GM23338 (cell line): ENCODE measurements around the gene IRAK2. TPM values are rescaled to one million over a fixed set of nuclear protein-coding genes. Genes with fewer than 3 reads are reported as not detected.
A peak's percentile ranks its signal among the peaks of the same experiment; 100 is the strongest.

Source experiments
- ATAC-seq: fragments of 200-7000 bp; cut with Tn5 transposase; 3 replicates; pipeline ENCODE4 v1.9.1; 2020
- DNase-seq: peaks from one replicate; pipeline ENCODE4 v3.0.0-alpha.2; 2015; ENCODE audit warnings: low spot score
- H2AFZ ChIP-seq: fragments of 200-600 bp; sonication (generic); 2 replicates; pipeline ENCODE4 v1.8.0; 2016; ENCODE audit warnings: antibody characterized with exemption, mild to moderate bottlenecking, moderate library complexity
- H3F3A ChIP-seq: fragments of 200-600 bp; sonication (generic); replicated peaks from 2 replicates; pipeline ENCODE4 v1.8.0; 2017; ENCODE audit warnings: antibody characterized with exemption, mixed run types, low read depth
- H3K27ac ChIP-seq: fragments of 200-600 bp; sonication (generic); 2 replicates; pipeline ENCODE4 v1.6.1; 2016; ENCODE audit warnings: low read depth
- H3K27me3 ChIP-seq: fragments of 200-600 bp; sonication (generic); 2 replicates; pipeline ENCODE4 v1.8.0; 2016; ENCODE audit warnings: mild to moderate bottlenecking, mixed run types, moderate library complexity; ENCODE audit not compliant: insufficient read depth
- H3K36me3 ChIP-seq: fragments of 200-600 bp; sonication (generic); 2 replicates; pipeline ENCODE4 v1.8.0; 2016; ENCODE audit warnings: mild to moderate bottlenecking; ENCODE audit not compliant: insufficient read depth
- H3K4me1 ChIP-seq: fragments of 200-600 bp; sonication (generic); 2 replicates; pipeline ENCODE4 v1.8.0; 2016; ENCODE audit warnings: mild to moderate bottlenecking, moderate library complexity; ENCODE audit not compliant: insufficient read depth
- H3K4me2 ChIP-seq: fragments of 200-600 bp; sonication (generic); 2 replicates; pipeline ENCODE4 v1.7.1; 2017; ENCODE audit warnings: mixed run types
- H3K4me3 ChIP-seq: fragments of 200-600 bp; sonication (generic); 2 replicates; pipeline ENCODE4 v1.6.1; 2016; ENCODE audit warnings: mixed run types
- H3K79me2 ChIP-seq: fragments of 200-600 bp; sonication (generic); replicated peaks from 2 replicates; pipeline ENCODE4 v1.8.0; 2017; ENCODE audit warnings: mild to moderate bottlenecking; ENCODE audit not compliant: insufficient read depth
- H3K9me2 ChIP-seq: fragments of 200-600 bp; sonication (generic); 2 replicates; pipeline ENCODE4 v1.8.0; 2017; ENCODE audit not compliant: insufficient read depth
- H4K20me1 ChIP-seq: fragments of 200-600 bp; sonication (generic); replicated peaks from 2 replicates; pipeline ENCODE4 v1.8.0; 2017; ENCODE audit warnings: mild to moderate bottlenecking; ENCODE audit not compliant: insufficient read depth
- H3K27ac Mint-ChIP-seq: 2 replicates; pipeline ENCODE4 v1.8.0; 2020; ENCODE audit warnings: inconsistent platforms, mild to moderate bottlenecking, moderate library complexity, mixed read lengths
- H3K27me3 Mint-ChIP-seq: 3 replicates; pipeline ENCODE4 v1.8.0; 2022; ENCODE audit warnings: low read depth, mild to moderate bottlenecking, moderate library complexity, mixed read lengths, inconsistent platforms; ENCODE audit not compliant: insufficient read depth, poor library complexity
- H3K36me3 Mint-ChIP-seq: 3 replicates; pipeline ENCODE4 v1.8.0; 2021; ENCODE audit warnings: low read depth, mild to moderate bottlenecking, inconsistent platforms, moderate library complexity, mixed read lengths
- H3K4me1 Mint-ChIP-seq: 3 replicates; pipeline ENCODE4 v1.8.0; 2020; ENCODE audit warnings: mild to moderate bottlenecking, inconsistent platforms, mixed read lengths
- H3K4me3 Mint-ChIP-seq: 3 replicates; pipeline ENCODE4 v1.8.0; 2021; ENCODE audit warnings: moderate library complexity, mild to moderate bottlenecking, inconsistent platforms, mixed read lengths
- H3K9me3 Mint-ChIP-seq: 3 replicates; pipeline ENCODE4 v1.8.0; 2020; ENCODE audit warnings: moderate library complexity, mild to moderate bottlenecking, inconsistent platforms, mixed read lengths
- CREB1 ChIP-seq: fragments of 250-450 bp; sonication (Bioruptor Pico); IDR thresholded peaks from 2 replicates; pipeline ENCODE4 v1.5.0; 2020; ENCODE audit warnings: low read depth, mild to moderate bottlenecking, moderate library complexity
- CTCF ChIP-seq, 2 experiments: fragments of 200-600 bp in 1 of 2; sonication (generic) in 1 of 2; conservative IDR thresholded peaks; 2 replicates each; pipeline versions ENCODE4 v1.5.1 to v1.6.1; 2016 to 2017; ENCODE audit warnings: antibody characterized with exemption in 2 of 2, low read depth in 2 of 2, mild to moderate bottlenecking in 2 of 2, moderate library complexity in 1 of 2
- NANOG ChIP-seq: IDR thresholded peaks from 2 replicates; pipeline ENCODE4 v1.6.1; 2016; ENCODE audit warnings: antibody characterized with exemption, borderline replicate concordance
- ZNF114 ChIP-seq: fragments of 250-450 bp; sonication (Bioruptor Pico); IDR thresholded peaks from 2 replicates; pipeline ENCODE4 v1.5.0; 2020; ENCODE audit warnings: mild to moderate bottlenecking, moderate library complexity
- ZNF331 ChIP-seq: fragments of 250-450 bp; sonication (Bioruptor Pico); IDR thresholded peaks from 2 replicates; pipeline ENCODE4 v1.5.0; 2020; ENCODE audit warnings: low read depth, mild to moderate bottlenecking, moderate library complexity
- polyA plus RNA-seq: library from polyadenylated mRNA; unstranded; fragments of >200 nt; fragmentation: Nextera tagmentation; extraction: Ambion mirVana; gene quantifications from 2 replicates; pipeline ENCODE4 v1.2.1, GENCODE V29; 2016
- total RNA-seq: library from RNA; depleted of rRNA; stranded (reverse); fragments of >200 nt; shearing (Covaris generic); gene quantifications from 2 replicates; pipeline ENCODE4 v1.2.3, GENCODE V29; 2014
- TF ChIP-seq, protein P1 (sequence below): IDR thresholded peaks from one replicate; pipeline ENCODE4 v1.6.1; 2018; ENCODE audit warnings: antibody characterized with exemption; ENCODE audit not compliant: unreplicated experiment

Gene IRAK2
- total and polyA plus RNA-seq, 2 experiments from 2014 or later, result 0.37 to 1.4 TPM

DNA sequence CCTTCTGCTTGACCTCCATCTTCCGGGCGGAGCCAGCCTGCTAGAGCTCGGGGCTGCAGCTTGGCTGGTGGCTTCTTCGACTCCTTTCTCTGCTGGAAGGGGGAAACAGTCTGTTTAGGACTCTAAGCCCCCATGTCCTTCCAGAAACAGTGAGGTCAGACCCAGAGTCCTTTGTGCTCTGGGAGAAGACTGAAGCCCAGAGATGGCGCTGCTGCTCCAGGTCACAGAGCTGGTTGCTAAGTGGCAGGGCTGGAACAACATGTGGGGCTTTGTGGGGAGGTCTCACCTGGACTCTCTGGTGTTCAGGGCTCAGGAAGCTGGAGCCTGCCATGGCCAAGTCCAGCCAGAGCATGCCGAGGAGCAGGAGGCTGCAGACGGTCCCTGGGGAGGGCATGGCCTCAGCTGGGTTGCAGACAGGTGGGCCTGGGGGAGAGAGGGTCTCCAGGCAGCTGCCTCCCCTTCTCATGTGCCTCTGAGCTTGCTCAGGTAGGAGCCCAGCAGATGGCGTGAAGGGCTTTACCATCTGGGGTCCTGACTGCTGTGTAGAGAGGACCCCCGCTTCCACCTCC lies 125.2 kb downstream of the IRAK2 start:
- peaks cover 9% of the 10 kb centered on the region for H3K36me3 Mint-ChIP-seq
- no peaks in the 10 kb centered on the region; the same call in 2 of the 3 replicates for H3K9me3 Mint-ChIP-seq
- no peak for DNase-seq

DNA sequence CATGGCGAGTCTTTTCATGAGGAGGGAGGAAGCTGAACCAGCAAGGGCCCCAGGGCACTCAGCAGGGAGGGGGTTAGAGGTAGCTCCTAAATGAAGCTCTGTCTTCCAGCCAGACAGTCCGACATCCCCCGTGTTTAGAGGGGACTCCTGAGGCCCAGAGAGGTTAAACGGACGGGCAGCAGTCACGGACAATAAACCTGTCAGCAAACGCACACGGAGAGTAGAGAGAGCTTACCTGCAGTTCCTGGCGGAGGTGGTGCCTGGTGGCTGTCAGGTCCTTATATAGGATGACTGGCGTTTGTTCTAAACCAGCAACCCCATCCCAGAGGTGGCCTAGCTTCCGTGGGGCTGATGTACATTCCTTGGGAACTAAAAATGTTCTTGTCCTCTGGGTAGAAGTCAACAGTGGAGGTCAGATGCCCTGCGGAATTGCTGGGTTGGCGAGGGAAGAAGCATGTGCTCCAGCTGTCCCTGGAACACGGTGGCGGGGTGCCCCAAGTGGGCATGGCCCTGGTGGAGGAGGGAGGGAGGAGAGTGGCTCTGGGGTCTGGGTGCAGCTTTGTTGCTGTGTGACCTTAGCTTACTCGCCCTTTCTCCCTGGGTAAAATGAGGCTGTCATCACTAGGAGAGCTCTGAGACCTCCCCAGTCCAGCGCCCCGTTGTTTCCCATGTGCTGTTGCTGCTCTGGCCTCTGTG lies 125.9 kb downstream of the IRAK2 start:
- Histone ChIP-seq H3K27ac (no peak overlapping the region), H2AFZ (no peak overlapping the region), H3F3A (no peaks in the 10 kb centered on the region), H3K4me2 (no peak overlapping the region), H3K4me1 (peaks cover 8% of the 10 kb centered on the region; the same call in 1 of the 2 replicates), H3K36me3 (0 out of 2 replicates have a peak, but pooled peaks cover 3% of the 10 kb centered on the region), H3K79me2 (no peaks in the 10 kb centered on the region), H3K27me3 (no peaks in the 10 kb centered on the region), H4K20me1 (no peaks in the 10 kb centered on the region), H3K9me2 (no peaks in the 10 kb centered on the region), H3K4me3 (no peak overlapping the region)
- H3K27me3 Mint-ChIP-seq, result no peaks in the 10 kb centered on the region
- DNase-seq (no peak), ATAC-seq (peak; percentile 12)
- no peaks in the 10 kb centered on the region; the same call in 2 of the 3 replicates for H3K9me3 Mint-ChIP-seq
- no peak overlapping the region; the same call in 1 of the 2 replicates for H3K27ac Mint-ChIP-seq
- H3K4me1 Mint-ChIP-seq, result peaks cover 15% of the 10 kb centered on the region
- peaks cover 9% of the 10 kb centered on the region for H3K36me3 Mint-ChIP-seq
- H3K4me3 Mint-ChIP-seq, result no peak overlapping the region
- TF ChIP-seq NANOG, result no peak
- TF ChIP-seq, protein P1, sequence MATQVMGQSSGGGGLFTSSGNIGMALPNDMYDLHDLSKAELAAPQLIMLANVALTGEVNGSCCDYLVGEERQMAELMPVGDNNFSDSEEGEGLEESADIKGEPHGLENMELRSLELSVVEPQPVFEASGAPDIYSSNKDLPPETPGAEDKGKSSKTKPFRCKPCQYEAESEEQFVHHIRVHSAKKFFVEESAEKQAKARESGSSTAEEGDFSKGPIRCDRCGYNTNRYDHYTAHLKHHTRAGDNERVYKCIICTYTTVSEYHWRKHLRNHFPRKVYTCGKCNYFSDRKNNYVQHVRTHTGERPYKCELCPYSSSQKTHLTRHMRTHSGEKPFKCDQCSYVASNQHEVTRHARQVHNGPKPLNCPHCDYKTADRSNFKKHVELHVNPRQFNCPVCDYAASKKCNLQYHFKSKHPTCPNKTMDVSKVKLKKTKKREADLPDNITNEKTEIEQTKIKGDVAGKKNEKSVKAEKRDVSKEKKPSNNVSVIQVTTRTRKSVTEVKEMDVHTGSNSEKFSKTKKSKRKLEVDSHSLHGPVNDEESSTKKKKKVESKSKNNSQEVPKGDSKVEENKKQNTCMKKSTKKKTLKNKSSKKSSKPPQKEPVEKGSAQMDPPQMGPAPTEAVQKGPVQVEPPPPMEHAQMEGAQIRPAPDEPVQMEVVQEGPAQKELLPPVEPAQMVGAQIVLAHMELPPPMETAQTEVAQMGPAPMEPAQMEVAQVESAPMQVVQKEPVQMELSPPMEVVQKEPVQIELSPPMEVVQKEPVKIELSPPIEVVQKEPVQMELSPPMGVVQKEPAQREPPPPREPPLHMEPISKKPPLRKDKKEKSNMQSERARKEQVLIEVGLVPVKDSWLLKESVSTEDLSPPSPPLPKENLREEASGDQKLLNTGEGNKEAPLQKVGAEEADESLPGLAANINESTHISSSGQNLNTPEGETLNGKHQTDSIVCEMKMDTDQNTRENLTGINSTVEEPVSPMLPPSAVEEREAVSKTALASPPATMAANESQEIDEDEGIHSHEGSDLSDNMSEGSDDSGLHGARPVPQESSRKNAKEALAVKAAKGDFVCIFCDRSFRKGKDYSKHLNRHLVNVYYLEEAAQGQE, result no peak
- TF ChIP-seq CREB1 (CRISPR knock-in tag), result no peak

More for the DNA sequence above, 125.2 kb downstream of the IRAK2 start:
- Mint-ChIP-seq H3K4me1 (peaks cover 15% of the 10 kb centered on the region), H3K4me3 (no peak overlapping the region), H3K27ac (peak overlapping the region; percentile 74; the same call in 1 of the 2 replicates), H3K27me3 (no peaks in the 10 kb centered on the region)
- TF ChIP-seq ZNF114 (CRISPR knock-in tag) (no peak), ZNF331 (CRISPR knock-in tag) (no peak), CTCF (conservative IDR thresholded peaks at IDR 0.05; ENCODE audit: low read depth in 2 of 2) (peak in 1 of 2 experiments; percentile 41; a peak in 1 of 4 replicates)
- Histone ChIP-seq H3K36me3 (0 out of 2 replicates have a peak, but pooled peaks cover 3% of the 10 kb centered on the region), H3K9me2 (no peaks in the 10 kb centered on the region), H3K27ac (no peak overlapping the region), H4K20me1 (no peaks in the 10 kb centered on the region), H3K27me3 (no peaks in the 10 kb centered on the region), H2AFZ (no peak overlapping the region), H3K4me2 (no peak overlapping the region), H3K4me1 (peaks cover 8% of the 10 kb centered on the region; the same call in 1 of the 2 replicates), H3F3A (no peaks in the 10 kb centered on the region), H3K4me3 (no peak overlapping the region), H3K79me2 (no peaks in the 10 kb centered on the region)
- ATAC-seq, result peak; percentile 20
